MM.1S (cell line): ENCODE data around the gene PACS2.
"Not testable (repeated sequence)": the region's sequence is repeated elsewhere in the genome, so short reads cannot be mapped to it uniquely, and the experiment has no call there.

Experiments used
- DNase-seq: peaks from one replicate; pipeline ENCODE4 v3.0.0-alpha.2; 2015
- H2AFZ ChIP-seq: fragments of 300-600 bp; sonication (generic); 2 replicates; pipeline ENCODE4 v1.6.0; 2016; ENCODE audit warnings: antibody characterized with exemption, low read length
- H3F3A ChIP-seq: fragments of 300-600 bp; sonication (generic); 2 replicates; pipeline ENCODE4 v1.6.1; 2016; ENCODE audit warnings: mild to moderate bottlenecking, antibody characterized with exemption, low read length, moderate library complexity, mixed read lengths; ENCODE audit not compliant: insufficient read depth
- H3K27ac ChIP-seq: fragments of 300-600 bp; sonication (generic); 2 replicates; pipeline ENCODE4 v1.5.1; 2016; ENCODE audit warnings: mild to moderate bottlenecking, low read length
- H3K27me3 ChIP-seq: fragments of 300-600 bp; sonication (generic); replicated peaks from 2 replicates; pipeline ENCODE4 v1.6.0; 2016; ENCODE audit warnings: low read length; ENCODE audit not compliant: insufficient read depth
- H3K36me3 ChIP-seq: fragments of 300-600 bp; sonication (generic); replicated peaks from 2 replicates; pipeline ENCODE4 v1.6.1; 2016; ENCODE audit warnings: mild to moderate bottlenecking, low read length, mixed read lengths; ENCODE audit not compliant: insufficient read depth
- H3K4me1 ChIP-seq: fragments of 300-600 bp; sonication (generic); 2 replicates; pipeline ENCODE4 v1.6.1; 2016; ENCODE audit warnings: low read length, mixed read lengths
- H3K4me2 ChIP-seq: fragments of 300-600 bp; sonication (generic); 2 replicates; pipeline ENCODE4 v1.6.0; 2016; ENCODE audit warnings: low read depth, low read length
- H3K4me3 ChIP-seq: fragments of 300-600 bp; sonication (generic); 2 replicates; pipeline ENCODE4 v1.5.1; 2016; ENCODE audit warnings: low read length, mixed read lengths
- H3K79me2 ChIP-seq: fragments of 300-600 bp; sonication (generic); 2 replicates; pipeline ENCODE4 v1.6.1; 2016; ENCODE audit warnings: mixed run types, low read length, mixed read lengths
- H3K9ac ChIP-seq: fragments of 300-600 bp; sonication (generic); 2 replicates; pipeline ENCODE4 v1.6.1; 2016; ENCODE audit warnings: low read length, mixed read lengths
- H3K9me2 ChIP-seq: fragments of 300-600 bp; sonication (generic); replicated peaks from 2 replicates; pipeline ENCODE4 v1.6.1; 2016; ENCODE audit warnings: mild to moderate bottlenecking, low read length, mixed read lengths; ENCODE audit not compliant: insufficient read depth
- H3K9me3 ChIP-seq: fragments of 300-600 bp; sonication (generic); replicated peaks from 2 replicates; pipeline ENCODE4 v1.6.1; 2016; ENCODE audit warnings: mild to moderate bottlenecking, low read length, mixed read lengths; ENCODE audit not compliant: insufficient read depth
- H4K20me1 ChIP-seq: fragments of 300-600 bp; sonication (generic); 2 replicates; pipeline ENCODE4 v1.6.1; 2016; ENCODE audit warnings: mild to moderate bottlenecking, low read length, moderate library complexity, mixed read lengths; ENCODE audit not compliant: insufficient read depth
- EZH2 ChIP-seq: fragments of 300-600 bp; sonication (generic); optimal IDR thresholded peaks from 2 replicates; pipeline ENCODE3; 2017; ENCODE audit warnings: low read depth, mild to moderate bottlenecking, antibody characterized with exemption, low read length, mixed read lengths
- EZH2phosphoT487 ChIP-seq: fragments of 300-600 bp; sonication (generic); IDR thresholded peaks from 2 replicates; pipeline ENCODE4 v1.6.1; 2018; ENCODE audit warnings: antibody characterized with exemption, low read length
- TF ChIP-seq, protein P1 (sequence below): fragments of 300-600 bp; sonication (generic); IDR thresholded peaks from 2 replicates; pipeline ENCODE4 v1.5.1; 2016; ENCODE audit warnings: antibody characterized with exemption, low read length, mixed read lengths

The PACS2 gene

DNA sequence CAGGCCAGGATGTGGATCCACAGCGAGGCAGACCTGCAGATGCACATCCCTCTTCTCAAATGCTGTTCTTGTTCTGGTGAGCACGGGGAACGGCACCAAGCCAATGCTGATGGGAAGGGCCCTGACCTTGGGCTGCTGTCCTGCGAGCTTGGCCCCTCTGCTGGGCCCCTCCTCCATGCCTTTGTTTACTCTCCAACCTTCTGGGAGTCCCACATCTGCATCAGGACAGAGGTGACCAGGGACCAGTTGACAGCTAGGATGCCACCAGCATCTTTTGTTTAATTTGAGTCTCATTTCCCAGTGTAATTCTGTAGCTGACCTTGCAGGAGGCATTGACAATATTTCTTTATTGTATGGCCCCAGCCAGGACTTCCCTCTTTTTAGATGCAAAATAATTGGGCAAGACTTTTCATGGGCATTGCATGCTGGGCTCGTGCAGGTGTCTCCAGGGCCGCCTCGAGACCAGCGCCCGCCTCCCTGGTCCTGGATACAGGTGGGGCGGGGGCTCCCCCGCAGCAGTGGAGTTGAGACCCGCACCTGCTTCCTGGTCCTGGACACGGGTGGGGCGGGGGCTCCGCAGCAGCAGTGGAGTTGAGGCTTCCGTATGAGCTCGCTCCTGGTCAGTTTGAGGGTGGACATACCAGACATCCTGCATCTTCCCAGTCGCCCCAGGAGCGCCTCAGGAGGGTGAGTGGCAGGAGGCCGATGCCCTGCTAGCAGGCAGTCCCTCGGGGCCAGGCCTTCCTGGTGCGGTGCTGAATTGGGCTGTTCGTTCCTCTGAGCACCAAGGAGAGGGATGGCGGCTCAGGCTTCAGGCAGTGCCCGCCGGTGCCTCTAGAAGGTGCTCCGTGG is 11.4 kb downstream of the PACS2 start:
- TF ChIP-seq EZH2 (no peak), EZH2phosphoT487 (no peak)
- TF ChIP-seq, protein P1, sequence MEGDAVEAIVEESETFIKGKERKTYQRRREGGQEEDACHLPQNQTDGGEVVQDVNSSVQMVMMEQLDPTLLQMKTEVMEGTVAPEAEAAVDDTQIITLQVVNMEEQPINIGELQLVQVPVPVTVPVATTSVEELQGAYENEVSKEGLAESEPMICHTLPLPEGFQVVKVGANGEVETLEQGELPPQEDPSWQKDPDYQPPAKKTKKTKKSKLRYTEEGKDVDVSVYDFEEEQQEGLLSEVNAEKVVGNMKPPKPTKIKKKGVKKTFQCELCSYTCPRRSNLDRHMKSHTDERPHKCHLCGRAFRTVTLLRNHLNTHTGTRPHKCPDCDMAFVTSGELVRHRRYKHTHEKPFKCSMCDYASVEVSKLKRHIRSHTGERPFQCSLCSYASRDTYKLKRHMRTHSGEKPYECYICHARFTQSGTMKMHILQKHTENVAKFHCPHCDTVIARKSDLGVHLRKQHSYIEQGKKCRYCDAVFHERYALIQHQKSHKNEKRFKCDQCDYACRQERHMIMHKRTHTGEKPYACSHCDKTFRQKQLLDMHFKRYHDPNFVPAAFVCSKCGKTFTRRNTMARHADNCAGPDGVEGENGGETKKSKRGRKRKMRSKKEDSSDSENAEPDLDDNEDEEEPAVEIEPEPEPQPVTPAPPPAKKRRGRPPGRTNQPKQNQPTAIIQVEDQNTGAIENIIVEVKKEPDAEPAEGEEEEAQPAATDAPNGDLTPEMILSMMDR: no peak
- no peaks in the 10 kb centered on the region for H3K4me1 ChIP-seq
- H3K4me2 ChIP-seq: no peak overlapping the region
- no peak overlapping the region for H3K4me3 ChIP-seq
- no peaks in the 10 kb centered on the region for H3F3A ChIP-seq
- H3K27me3 ChIP-seq: no peaks in the 10 kb centered on the region
- no peak overlapping the region for H3K9ac ChIP-seq
- no peak overlapping the region for H3K27ac ChIP-seq
- no peak for DNase-seq
- H3K36me3 ChIP-seq: no peaks in the 10 kb centered on the region
- H3K9me2 ChIP-seq: no peaks in the 10 kb centered on the region
- no peak overlapping the region for H2AFZ ChIP-seq
- no peaks in the 10 kb centered on the region for H4K20me1 ChIP-seq
- no peaks in the 10 kb centered on the region; the same call in 1 of the 2 replicates for H3K79me2 ChIP-seq
- no peaks in the 10 kb centered on the region for H3K9me3 ChIP-seq

DNA sequence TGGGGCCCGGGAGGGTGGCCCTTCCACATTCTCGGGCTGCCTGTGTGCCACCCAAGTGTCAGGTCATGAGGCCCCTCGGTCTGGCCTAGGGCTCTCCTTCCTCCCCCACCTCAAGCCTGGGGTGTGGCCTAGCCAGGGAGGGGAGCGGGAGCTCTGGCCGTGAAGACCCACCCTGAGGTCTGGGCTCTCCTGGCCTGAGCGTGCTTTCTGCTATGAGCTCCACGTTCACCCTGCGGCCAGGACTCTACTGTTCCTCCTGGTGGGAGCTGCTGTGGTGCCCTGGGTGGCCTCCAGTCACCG is 12.0 kb downstream of the PACS2 start:
- Histone ChIP-seq H2AFZ (no peak overlapping the region), H3K27ac (no peak overlapping the region), H3K4me2 (no peak overlapping the region), H4K20me1 (no peaks in the 10 kb centered on the region), H3K9me2 (no peaks in the 10 kb centered on the region), H3K4me1 (no peaks in the 10 kb centered on the region), H3K9me3 (no peaks in the 10 kb centered on the region), H3K36me3 (no peaks in the 10 kb centered on the region), H3K4me3 (no peak overlapping the region), H3K79me2 (no peaks in the 10 kb centered on the region; the same call in 1 of the 2 replicates), H3K27me3 (no peaks in the 10 kb centered on the region), H3K9ac (no peak overlapping the region), H3F3A (no peaks in the 10 kb centered on the region)
- TF ChIP-seq, protein P1: no peak
- TF ChIP-seq EZH2phosphoT487: no peak
- no peak for TF ChIP-seq EZH2
- no peak for DNase-seq

DNA sequence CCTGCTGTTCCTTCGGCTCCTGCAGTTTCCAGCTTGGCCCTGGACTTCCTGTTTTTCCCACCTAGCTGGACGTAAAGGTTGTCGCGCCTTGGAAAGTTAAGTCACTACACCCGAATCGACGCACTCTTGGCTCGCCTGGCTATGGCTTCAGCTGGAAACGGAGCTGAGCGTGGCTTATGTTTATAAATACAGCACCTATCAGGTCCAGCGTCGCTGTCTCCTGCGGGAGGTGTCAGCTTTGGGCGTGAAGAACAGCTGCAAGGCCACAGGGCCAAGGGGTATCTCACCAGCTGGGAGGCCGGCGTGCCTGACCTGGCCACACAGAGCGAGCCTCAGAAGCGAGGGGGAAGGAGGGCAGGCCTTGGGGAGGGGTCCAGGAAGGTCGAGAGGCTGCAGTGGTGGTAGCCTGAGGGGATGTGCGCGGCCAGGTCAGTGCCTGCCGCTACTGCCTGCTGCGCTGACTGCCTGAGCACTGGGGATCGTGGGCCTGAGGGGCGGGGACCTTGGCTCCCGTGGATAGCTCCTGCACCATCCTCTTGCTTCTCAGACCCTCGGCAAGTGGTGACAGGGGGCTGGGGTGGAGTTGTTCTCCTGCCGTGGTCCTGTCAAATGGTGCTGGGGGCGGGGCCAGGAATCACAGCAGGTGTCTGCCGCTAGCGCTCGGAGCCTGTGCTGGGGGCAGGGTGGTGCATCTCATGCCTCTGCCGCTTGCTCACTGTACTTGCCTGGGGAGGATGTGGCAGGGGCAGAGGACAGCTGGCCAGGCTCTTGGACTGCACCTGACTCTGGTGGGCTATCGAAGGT is 12.5 kb downstream of the PACS2 start:
- no peak for TF ChIP-seq EZH2phosphoT487
- TF ChIP-seq, protein P1: no peak
- no peak for TF ChIP-seq EZH2
- DNase-seq: no peak
- H3K4me1 ChIP-seq: no peaks in the 10 kb centered on the region
- no peak overlapping the region for H3K9ac ChIP-seq
- no peaks in the 10 kb centered on the region for H3F3A ChIP-seq
- H3K27ac ChIP-seq: no peak overlapping the region
- no peaks in the 10 kb centered on the region for H3K27me3 ChIP-seq
- no peaks in the 10 kb centered on the region for H3K36me3 ChIP-seq
- no peak overlapping the region for H3K4me2 ChIP-seq
- no peaks in the 10 kb centered on the region; the same call in 1 of the 2 replicates for H3K79me2 ChIP-seq
- no peaks in the 10 kb centered on the region for H3K9me3 ChIP-seq
- H3K9me2 ChIP-seq: no peaks in the 10 kb centered on the region
- no peaks in the 10 kb centered on the region for H4K20me1 ChIP-seq
- H3K4me3 ChIP-seq: no peak overlapping the region
- no peak overlapping the region for H2AFZ ChIP-seq

DNA sequence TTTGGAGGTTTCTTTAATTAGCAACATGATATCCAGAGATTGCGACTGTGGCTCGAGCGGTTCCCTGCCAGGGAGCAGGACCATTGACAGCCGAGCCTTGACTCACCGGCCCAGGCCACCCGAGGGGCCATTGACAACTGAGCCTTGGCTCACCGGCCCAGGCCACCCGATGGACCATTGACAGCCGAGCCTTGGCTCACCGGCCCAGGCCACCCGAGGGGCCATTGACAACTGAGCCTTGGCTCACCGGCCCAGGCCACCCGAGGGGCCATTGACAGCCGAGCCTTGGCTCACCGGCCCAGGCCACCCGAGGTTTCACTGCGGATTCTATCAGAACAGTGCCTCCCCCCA is 13.1 kb downstream of the PACS2 start:
- H3K4me3 ChIP-seq, H2AFZ ChIP-seq, H3K9ac ChIP-seq, H3K4me1 ChIP-seq, H3K4me2 ChIP-seq, H3K27me3 ChIP-seq, H3K79me2 ChIP-seq, H3K9me3 ChIP-seq, H3K27ac ChIP-seq, H3F3A ChIP-seq, H3K9me2 ChIP-seq, H3K36me3 ChIP-seq, DNase-seq, H4K20me1 ChIP-seq: not testable (repeated sequence)
